ENCODE results near the gene ADCY2. TPM values are rescaled to one million over a fixed set of nuclear protein-coding genes. Genes with fewer than 3 reads are reported as not detected.

ADCY2 gene
- polyA plus RNA-seq, 1 donor (not counting 4 experiments of a cell fraction or from before 2014, with no cell fraction given), result 0.13 TPM

GRCh38 chr5:7813007-7813406 is 417.1 kb downstream of the ADCY2 start:
- Histone ChIP-seq H3K9me3 (ENCODE audit: control insufficient read depth, low read depth, low read length) (no peaks in the 10 kb centered on the region), H3K79me2 (ENCODE audit: control insufficient read depth, insufficient read depth, low read length) (no peaks in the 10 kb centered on the region), H3K27ac (ENCODE audit: control insufficient read depth, insufficient read depth, low read length) (no peak overlapping the region), H3K9ac (ENCODE audit: control insufficient read depth, extremely low read depth, insufficient read depth, low read length) (no peak overlapping the region), H2AFZ (ENCODE audit: control insufficient read depth, low read length) (no peak overlapping the region), H3K4me3 (ENCODE audit: control insufficient read depth in 2 of 3, extremely low read depth in 1 of 3, insufficient read depth in 2 of 3, low read depth in 1 of 3, low read length in 3 of 3) (no peak overlapping the region), H3K4me1 (ENCODE audit: control insufficient read depth, extremely low read depth, insufficient read depth, low read length) (no peaks in the 10 kb centered on the region), H3K4me2 (ENCODE audit: control insufficient read depth, extremely low read depth, insufficient read depth, low read depth, low read length) (no peak overlapping the region), H4K20me1 (ENCODE audit: control insufficient read depth, extremely low read depth, insufficient read depth, low read length) (no peaks in the 10 kb centered on the region), H3K36me3 (ENCODE audit: control insufficient read depth in 2 of 2, extremely low read depth in 1 of 2, insufficient read depth in 2 of 2, low read length in 2 of 2) (no peaks in the 10 kb centered on the region), H3K9me1 (ENCODE audit: control insufficient read depth, extremely low read depth, insufficient read depth, low read length) (no peaks in the 10 kb centered on the region), H3K27me3 (ENCODE audit: control insufficient read depth, extremely low read depth, insufficient read depth, low read length) (no peaks in the 10 kb centered on the region)
- dilution Hi-C loops (cut with MboI; ENCODE audit: extremely low pct_ligation_motif_present, low sequenced_read_pairs), result no loop called here
- TF ChIP-seq EZH2 (IDR thresholded peaks at IDR 0.05; ENCODE audit: low read length), result no peak
- TF ChIP-seq CTCF (optimal IDR thresholded peaks at IDR 0.05 in 1 of 3, IDR thresholded peaks at IDR 0.05 in 1 of 3, conservative IDR thresholded peaks at IDR 0.05 in 1 of 3; ENCODE audit: extremely low read depth in 1 of 3, insufficient read depth in 2 of 3, low read length in 3 of 3), result no peak
- DNase-seq (ENCODE audit: low read depth, low spot score) (no peak), FAIRE-seq (no peak)

GRCh38 chr5:7813576-7813975 is 417.6 kb downstream of the ADCY2 start:
- Histone ChIP-seq H3K4me3 (ENCODE audit: control insufficient read depth in 2 of 3, extremely low read depth in 1 of 3, insufficient read depth in 2 of 3, low read depth in 1 of 3, low read length in 3 of 3) (no peak overlapping the region), H2AFZ (ENCODE audit: control insufficient read depth, low read length) (no peak overlapping the region), H3K27ac (ENCODE audit: control insufficient read depth, insufficient read depth, low read length) (no peak overlapping the region), H3K4me2 (ENCODE audit: control insufficient read depth, extremely low read depth, insufficient read depth, low read depth, low read length) (no peak overlapping the region), H3K79me2 (ENCODE audit: control insufficient read depth, insufficient read depth, low read length) (no peaks in the 10 kb centered on the region), H3K9me3 (ENCODE audit: control insufficient read depth, low read depth, low read length) (no peaks in the 10 kb centered on the region), H3K9ac (ENCODE audit: control insufficient read depth, extremely low read depth, insufficient read depth, low read length) (no peak overlapping the region), H3K4me1 (ENCODE audit: control insufficient read depth, extremely low read depth, insufficient read depth, low read length) (no peaks in the 10 kb centered on the region), H3K27me3 (ENCODE audit: control insufficient read depth, extremely low read depth, insufficient read depth, low read length) (no peaks in the 10 kb centered on the region), H3K36me3 (ENCODE audit: control insufficient read depth in 2 of 2, extremely low read depth in 1 of 2, insufficient read depth in 2 of 2, low read length in 2 of 2) (no peaks in the 10 kb centered on the region), H4K20me1 (ENCODE audit: control insufficient read depth, extremely low read depth, insufficient read depth, low read length) (no peaks in the 10 kb centered on the region), H3K9me1 (ENCODE audit: control insufficient read depth, extremely low read depth, insufficient read depth, low read length) (no peaks in the 10 kb centered on the region)
- dilution Hi-C loops (cut with MboI; ENCODE audit: extremely low pct_ligation_motif_present, low sequenced_read_pairs), result no loop called here
- FAIRE-seq, result no peak
- TF ChIP-seq CTCF (optimal IDR thresholded peaks at IDR 0.05 in 1 of 3, IDR thresholded peaks at IDR 0.05 in 1 of 3, conservative IDR thresholded peaks at IDR 0.05 in 1 of 3; ENCODE audit: extremely low read depth in 1 of 3, insufficient read depth in 2 of 3, low read length in 3 of 3), result no peak
- TF ChIP-seq EZH2 (IDR thresholded peaks at IDR 0.05; ENCODE audit: low read length), result no peak
- no peak for DNase-seq (ENCODE audit: low read depth, low spot score)

Measured in keratinocyte (primary cell).